Stimulated activated CD4-positive, alpha-beta T cell treated with anti-CD3 and anti-CD28 coated beads, Interleukin-12 subunit alpha, Interleukin-12 subunit beta, amount 100 ng/mL, for 48 hours (primary cell): ENCODE data around the gene KDM4C.

Experiments
- DNase-seq, 3 donors: peaks; one replicate each; pipeline ENCODE4 v3.0.0-alpha.2; 2020; ENCODE audit warnings: low read depth in 2 of 3, low spot score in 1 of 3

KDM4C gene

DNA sequence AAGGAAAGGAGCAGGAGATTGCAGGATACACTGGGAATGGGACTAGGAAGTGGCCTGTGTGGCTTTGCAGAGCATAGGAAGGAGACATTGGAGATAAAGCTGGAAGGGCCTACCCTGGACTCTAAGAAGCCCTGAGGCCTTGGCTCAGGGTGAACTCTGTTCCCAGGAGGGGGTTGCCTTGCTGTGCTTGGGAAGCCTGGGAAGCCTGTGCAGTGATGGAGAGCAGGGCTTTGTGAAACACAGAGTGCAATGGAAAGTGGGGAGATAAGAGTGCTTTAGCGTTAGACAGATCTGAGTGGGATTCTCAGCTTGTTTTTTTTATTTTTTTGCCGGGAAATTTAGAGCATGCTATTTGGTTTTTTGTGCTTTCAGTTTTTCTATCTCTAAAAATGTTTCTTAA is 437.8 kb downstream of the KDM4C start:
- no peak for DNase-seq

DNA sequence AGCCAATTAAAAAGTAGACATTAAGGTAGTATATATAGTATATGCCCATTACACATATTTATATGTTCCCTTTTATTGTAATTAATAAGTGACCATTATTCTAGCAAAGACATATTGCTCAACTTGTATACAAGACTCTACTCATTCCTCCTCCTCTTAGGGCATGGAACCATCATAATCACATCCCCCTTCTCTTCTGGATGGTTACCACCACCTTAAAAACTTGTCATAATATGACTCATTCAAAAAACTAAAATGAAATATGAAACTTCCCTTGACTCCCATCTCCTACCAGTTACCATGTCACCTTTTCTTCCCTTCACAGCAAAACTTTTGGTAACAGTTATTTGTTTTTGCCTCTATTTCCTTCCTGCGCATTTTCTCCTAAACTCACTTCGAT is 438.7 kb downstream of the KDM4C start:
- no peak for DNase-seq

DNA sequence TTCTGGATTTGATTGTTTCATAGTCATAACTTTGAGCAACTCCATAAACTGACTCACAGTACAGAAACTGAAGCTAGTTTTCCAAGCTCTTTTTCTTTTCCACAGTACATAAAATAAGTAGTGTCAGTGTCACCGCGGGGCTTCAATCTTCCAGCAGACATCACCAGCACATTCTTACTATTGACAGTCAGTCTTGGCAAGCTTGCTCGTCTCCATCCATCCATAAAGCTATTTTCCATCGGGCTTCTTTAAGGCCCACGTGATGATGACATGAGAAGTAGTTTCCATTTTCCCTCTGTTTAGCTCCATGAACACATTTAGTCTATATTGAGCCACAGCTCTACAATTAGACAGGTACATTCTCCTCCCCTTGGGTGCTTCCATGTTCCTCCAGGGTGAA is 443.4 kb downstream of the KDM4C start:
- no peak for DNase-seq

GRCh38 chr9:7205806-7206205 is 448.0 kb downstream of the KDM4C start:
- DNase-seq = no peak

GRCh38 chr9:7206221-7206758 is 448.5 kb downstream of the KDM4C start:
- no peak for DNase-seq

GRCh38 chr9:7209016-7209715 is 451.4 kb downstream of the KDM4C start:
- DNase-seq = no peak

GRCh38 chr9:7209990-7210389 is 452.2 kb downstream of the KDM4C start:
- DNase-seq = no peak

- no peak for DNase-seq
These were observed 453.3 kb downstream of the KDM4C start for GRCh38 chr9:7210854-7211637.

GRCh38 chr9:7211657-7212056 is 453.9 kb downstream of the KDM4C start:
- no peak for DNase-seq

- DNase-seq = no peak
These were observed 454.3 kb downstream of the KDM4C start for GRCh38 chr9:7212101-7212500.

GRCh38 chr9:7216004-7216841 is 458.4 kb downstream of the KDM4C start:
- peak in 2 of 3 donors; percentile 19 to 46 for DNase-seq

GRCh38 chr9:7223981-7224380 is 466.2 kb downstream of the KDM4C start:
- no peak for DNase-seq
